GM19397 (cell line): ENCODE measurements around the gene KRTAP19-1.
"Not testable (repeated sequence)": the region's sequence is repeated elsewhere in the genome, so short reads cannot be mapped to it uniquely, and the experiment has no call there.

Source experiments
- ATAC-seq: cut with Tn5 transposase; IDR thresholded peaks from one replicate; pipeline ENCODE4 v1.9.1; 2021; ENCODE audit warnings: mild to moderate bottlenecking, moderate library complexity; ENCODE audit not compliant: unreplicated experiment

KRTAP19-1 gene

GRCh38 chr21:30480145-30480544 lies at the start of gene KRTAP19-1:
Gene KRTAP19-1, minus strand, starts transcription at chr21:30480367. Its CDS starts 50 bp downstream, at chr21:30480317.
- ATAC-seq, result no peak

GRCh38 chr21:30518876-30519275 lies 38.7 kb upstream of the KRTAP19-1 start:
- ATAC-seq, result no peak

DNA sequence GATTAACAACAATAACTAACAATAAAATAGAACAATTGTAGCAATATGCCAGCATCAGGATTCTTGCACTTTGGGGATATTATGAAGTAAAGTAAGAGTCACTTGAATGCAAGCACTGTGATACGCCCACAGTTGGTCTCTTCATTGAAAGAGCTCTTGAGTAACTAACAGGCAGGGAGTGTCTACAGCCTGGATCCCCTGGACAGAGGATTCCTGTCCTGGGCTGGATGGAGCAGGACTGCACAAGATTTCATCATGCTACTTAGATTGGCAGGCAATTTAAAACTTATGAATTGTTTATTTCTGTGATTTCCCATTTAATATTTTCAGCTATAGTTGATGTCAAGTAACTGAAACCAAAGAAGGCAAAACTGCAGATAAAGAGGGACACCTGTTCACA lies 35.5 kb upstream of the KRTAP19-1 start:
- ATAC-seq, result no peak

- not testable (repeated sequence) for ATAC-seq
These were observed 25.5 kb upstream of the KRTAP19-1 start for GRCh38 chr21:30505621-30506205.

GRCh38 chr21:30502041-30502440 lies 21.9 kb upstream of the KRTAP19-1 start, which contains the start of gene KRTAP19-5:
Gene KRTAP19-5, minus strand, starts transcription at chr21:30502141. Its CDS starts 51 bp downstream, at chr21:30502090.
- no peak for ATAC-seq

- no peak for ATAC-seq
These were observed 16.9 kb upstream of the KRTAP19-1 start, which contains the start of gene KRTAP19-4 for GRCh38 chr21:30497065-30497464. Gene KRTAP19-4, minus strand, starts transcription at chr21:30497165. Its CDS starts 55 bp downstream, at chr21:30497110.

- no peak for ATAC-seq
These were observed 11.8 kb upstream of the KRTAP19-1 start, which contains the start of gene KRTAP19-3 for GRCh38 chr21:30491963-30492428. Gene KRTAP19-3, minus strand, starts transcription at chr21:30492013. Its CDS starts 56 bp downstream, at chr21:30491957.

DNA sequence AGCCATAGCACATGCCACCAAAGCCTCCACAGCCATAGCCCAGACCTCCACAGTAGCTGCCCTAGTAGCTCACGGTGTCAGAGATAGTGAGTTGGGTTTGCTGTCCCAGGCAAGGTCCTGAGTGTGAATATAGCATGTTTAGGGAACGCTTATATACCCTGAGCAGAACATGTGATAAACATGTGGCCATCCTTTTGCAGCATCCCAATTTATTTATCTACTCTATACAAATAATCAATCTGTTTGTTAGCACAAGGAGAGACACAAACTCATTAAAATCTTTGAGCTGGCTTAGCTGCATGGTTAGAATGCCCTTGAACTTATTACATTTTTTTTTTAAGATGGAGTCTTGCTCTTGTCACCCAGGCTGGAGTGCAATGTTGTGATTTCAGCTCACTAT lies 7.2 kb upstream of the KRTAP19-1 start, which contains the start of gene KRTAP19-2:
TSS of gene KRTAP19-2 (minus strand) at position 101 of the 400 bp plus-strand sequence. CDS start at position 13, 88 bp downstream.
- no peak for ATAC-seq

GRCh38 chr21:30486180-30486579 lies 6.0 kb upstream of the KRTAP19-1 start:
- no peak for ATAC-seq

DNA sequence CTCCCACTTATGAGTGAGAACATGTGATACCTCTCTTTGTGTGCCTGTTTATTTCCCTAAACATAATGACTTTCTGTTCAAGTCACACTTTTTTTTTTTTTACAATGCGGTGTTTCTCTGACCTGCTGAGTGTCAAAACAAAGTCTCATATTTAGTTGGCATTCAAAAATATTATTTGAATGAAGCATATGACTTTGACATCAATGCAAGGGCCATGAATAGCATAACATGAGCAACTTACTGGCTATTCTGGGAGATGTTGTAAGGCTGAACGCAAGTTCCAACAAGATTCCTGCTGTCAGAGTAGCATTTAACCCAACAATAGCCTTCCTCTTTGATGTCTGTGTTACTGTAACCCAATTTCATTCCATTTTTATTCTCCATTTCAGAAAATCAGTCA lies 2.0 kb upstream of the KRTAP19-1 start:
- no peak for ATAC-seq

GRCh38 chr21:30479259-30479658 lies 908 bp downstream of the KRTAP19-1 start:
- ATAC-seq, result no peak

DNA sequence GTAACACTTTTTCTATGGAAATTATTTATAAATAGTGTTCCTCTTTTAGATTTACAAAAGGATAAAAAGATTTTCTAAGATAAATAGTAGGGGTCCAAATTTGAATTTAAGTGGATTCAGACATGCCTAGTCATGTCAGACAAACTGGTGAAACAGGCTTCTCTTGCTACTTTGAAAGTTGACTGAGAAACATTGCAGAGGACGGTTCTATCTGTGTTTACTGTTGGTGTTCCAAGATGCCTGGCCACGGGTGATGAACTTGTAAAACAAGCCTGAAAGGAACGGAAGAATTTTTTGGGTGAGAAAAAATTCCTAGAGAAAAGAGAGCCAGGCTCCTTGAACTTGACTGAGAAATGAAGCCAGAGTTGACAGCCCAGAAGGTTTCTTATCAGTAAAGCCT lies 2.2 kb downstream of the KRTAP19-1 start:
- no peak for ATAC-seq

GRCh38 chr21:30468900-30469714 lies 11.1 kb downstream of the KRTAP19-1 start:
- no peak for ATAC-seq

GRCh38 chr21:30463713-30464112 lies 16.5 kb downstream of the KRTAP19-1 start:
- ATAC-seq, result no peak

DNA sequence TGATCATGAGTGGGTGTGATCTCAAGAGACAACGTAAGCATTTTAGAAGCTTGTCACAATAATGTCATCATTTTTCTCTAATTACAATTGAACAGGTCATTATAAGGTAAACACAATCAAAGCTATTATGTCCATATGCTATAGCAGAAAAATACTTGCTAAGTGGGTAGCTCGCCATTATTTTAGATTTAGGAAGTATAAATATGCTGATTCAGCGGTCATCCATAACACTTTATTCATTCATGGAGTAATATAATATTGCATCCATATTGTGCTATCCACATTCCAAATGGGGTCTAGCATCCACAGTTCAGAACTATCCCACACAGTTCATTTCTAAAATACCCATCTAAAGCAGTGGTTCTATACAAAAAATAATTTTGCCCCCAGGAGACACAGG lies 31.7 kb downstream of the KRTAP19-1 start:
- no peak for ATAC-seq

- ATAC-seq, result no peak
These were observed 33.1 kb downstream of the KRTAP19-1 start for GRCh38 chr21:30447056-30447455.

GRCh38 chr21:30444204-30444603 lies 36.0 kb downstream of the KRTAP19-1 start:
- ATAC-seq, result no peak

DNA sequence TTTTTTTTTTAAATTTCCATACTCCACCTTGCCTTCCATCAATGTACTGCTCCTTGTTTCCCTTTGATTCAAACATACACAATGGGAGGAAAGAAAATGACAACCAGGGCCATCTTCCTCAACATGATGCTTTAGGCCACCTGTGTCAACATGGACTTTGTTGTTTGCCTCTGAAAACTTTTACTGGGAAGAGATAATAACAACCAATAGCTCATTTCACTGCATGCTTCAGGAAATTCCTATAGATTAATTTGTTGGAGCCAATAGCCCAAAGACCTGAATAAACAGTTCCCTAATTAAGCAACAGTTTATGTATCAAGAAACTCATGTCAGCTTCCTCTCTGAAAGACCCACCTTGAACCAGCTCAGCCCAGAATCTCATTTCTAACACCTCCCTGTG lies 36.9 kb downstream of the KRTAP19-1 start:
- no peak for ATAC-seq

- no peak for ATAC-seq
These were observed 40.2 kb downstream of the KRTAP19-1 start, which contains the start of gene KRTAP15-1 for GRCh38 chr21:30439975-30440374. Gene KRTAP15-1, plus strand, starts transcription at chr21:30440275. Its CDS starts 53 bp downstream, at chr21:30440328.

GRCh38 chr21:30437010-30437565 lies 43.1 kb downstream of the KRTAP19-1 start:
- ATAC-seq, result no peak

GRCh38 chr21:30434033-30434631 lies 46.0 kb downstream of the KRTAP19-1 start:
- ATAC-seq, result no peak
